Colonic mucosa (tissue), 4 donors: ENCODE data around the gene CHST7. TPM values are rescaled to one million over a fixed set of nuclear protein-coding genes. Genes with fewer than 3 reads are reported as not detected.

ENCODE experiments used
- DNase-seq: peaks from one replicate; pipeline ENCODE4 v3.0.0-alpha.2; 2020
- H3K27ac ChIP-seq: fragments of 200-600 bp; one replicate; pipeline ENCODE4 v1.8.0; 2021
- H3K27me3 ChIP-seq: fragments of 200-600 bp; one replicate; pipeline ENCODE4 v1.8.0; 2021
- H3K36me3 ChIP-seq: fragments of 200-600 bp; one replicate; pipeline ENCODE4 v1.8.0; 2021
- H3K4me1 ChIP-seq: fragments of 200-600 bp; one replicate; pipeline ENCODE4 v1.8.0; 2021; ENCODE audit warnings: mild to moderate bottlenecking
- H3K4me3 ChIP-seq: fragments of 200-600 bp; one replicate; pipeline ENCODE4 v1.8.0; 2021
- H3K9ac ChIP-seq, 2 donors: one replicate each; pipeline ENCODE4 v1.7.0; 2013; ENCODE audit warnings: control low read depth in 2 of 2, low read depth in 2 of 2, low read length in 2 of 2
- H3K9me3 ChIP-seq: fragments of 200-600 bp; one replicate; pipeline ENCODE4 v1.8.0; 2021
- intact Hi-C: fragments of 100-400 bp; cut with DNase I; formaldehyde crosslinking; loops from one replicate; pipeline ENCODE4 v1.14.1; 2022
- total RNA-seq, 2 donors: library from RNA; stranded (reverse); fragmentation: NEBNext Ultra II Directional in 1 of 2; extraction: Animal tissue kit (Norgen Biotek cat#: 25700) in 1 of 2; gene quantifications; one replicate each; pipeline ENCODE4 v1.2.1, GENCODE V29; 2021
- TF ChIP-seq, protein P1 (sequence below): fragments of 200-600 bp; IDR thresholded peaks from one replicate; pipeline ENCODE4 v1.8.0; 2022; ENCODE audit warnings: antibody characterized with exemption, mild to moderate bottlenecking
- donor health status: healthy.
- donor health status: DM: no; HTN: no; CAD: no.
- donor health status: DM: no; HTN: no; CAD: no.

CHST7 gene
- total RNA-seq, 2 donors from 2014 or later = 1.8 to 2.0 TPM

DNA sequence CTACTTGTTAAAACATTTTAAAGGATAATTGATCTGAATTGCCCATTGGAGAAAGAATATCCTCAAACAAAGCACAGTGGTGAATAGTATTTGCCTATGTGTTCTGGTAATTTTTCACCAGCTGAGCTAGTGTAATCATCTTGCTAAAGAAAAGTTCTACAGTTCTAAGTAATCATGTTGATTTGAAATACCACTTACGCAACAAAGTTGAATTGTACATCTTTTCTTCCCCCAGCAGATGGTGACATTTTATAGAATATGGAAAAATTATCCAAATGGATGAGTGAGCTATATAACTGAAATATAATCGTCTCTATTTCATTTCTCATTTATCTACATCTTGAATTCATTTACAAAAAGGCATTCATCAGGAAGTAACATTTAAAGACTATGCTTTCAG, 18.6 kb upstream of the CHST7 start:
- TF ChIP-seq, protein P1, sequence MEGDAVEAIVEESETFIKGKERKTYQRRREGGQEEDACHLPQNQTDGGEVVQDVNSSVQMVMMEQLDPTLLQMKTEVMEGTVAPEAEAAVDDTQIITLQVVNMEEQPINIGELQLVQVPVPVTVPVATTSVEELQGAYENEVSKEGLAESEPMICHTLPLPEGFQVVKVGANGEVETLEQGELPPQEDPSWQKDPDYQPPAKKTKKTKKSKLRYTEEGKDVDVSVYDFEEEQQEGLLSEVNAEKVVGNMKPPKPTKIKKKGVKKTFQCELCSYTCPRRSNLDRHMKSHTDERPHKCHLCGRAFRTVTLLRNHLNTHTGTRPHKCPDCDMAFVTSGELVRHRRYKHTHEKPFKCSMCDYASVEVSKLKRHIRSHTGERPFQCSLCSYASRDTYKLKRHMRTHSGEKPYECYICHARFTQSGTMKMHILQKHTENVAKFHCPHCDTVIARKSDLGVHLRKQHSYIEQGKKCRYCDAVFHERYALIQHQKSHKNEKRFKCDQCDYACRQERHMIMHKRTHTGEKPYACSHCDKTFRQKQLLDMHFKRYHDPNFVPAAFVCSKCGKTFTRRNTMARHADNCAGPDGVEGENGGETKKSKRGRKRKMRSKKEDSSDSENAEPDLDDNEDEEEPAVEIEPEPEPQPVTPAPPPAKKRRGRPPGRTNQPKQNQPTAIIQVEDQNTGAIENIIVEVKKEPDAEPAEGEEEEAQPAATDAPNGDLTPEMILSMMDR = no peak
- no peaks in the 10 kb centered on the region for H3K27me3 ChIP-seq
- no peaks in the 10 kb centered on the region for H3K36me3 ChIP-seq
- intact Hi-C loops = no loop called here
- no peaks in the 10 kb centered on the region for H3K4me1 ChIP-seq
- no peak overlapping the region for H3K9ac ChIP-seq
- H3K27ac ChIP-seq = no peak overlapping the region
- H3K9me3 ChIP-seq = no peaks in the 10 kb centered on the region
- no peak overlapping the region for H3K4me3 ChIP-seq
- no peak for DNase-seq

DNA sequence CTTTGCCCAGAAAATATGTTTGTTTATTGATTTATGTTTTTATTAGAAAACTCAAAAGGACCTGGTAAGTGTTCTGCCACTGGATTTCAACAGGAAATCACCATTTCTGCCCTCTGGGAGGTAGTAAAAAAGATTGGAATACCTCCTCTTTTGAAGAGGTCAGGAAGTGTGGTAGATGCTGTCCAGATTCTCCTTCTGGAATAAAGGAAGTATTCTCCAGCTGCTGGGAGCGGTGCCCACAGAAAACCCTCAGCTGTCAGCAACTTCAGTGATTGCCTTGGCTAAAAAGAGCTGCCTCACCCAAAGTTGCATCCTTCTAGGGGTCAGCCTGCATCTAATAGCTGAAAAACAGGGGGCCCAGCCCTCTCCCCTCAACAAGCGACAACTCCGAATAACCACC, 14.5 kb upstream of the CHST7 start:
- H3K9me3 ChIP-seq = no peaks in the 10 kb centered on the region
- H3K9ac ChIP-seq = no peak overlapping the region
- no peak for DNase-seq
- H3K36me3 ChIP-seq = no peaks in the 10 kb centered on the region
- H3K4me1 ChIP-seq = no peaks in the 10 kb centered on the region
- H3K4me3 ChIP-seq = no peak overlapping the region
- no peak overlapping the region for H3K27ac ChIP-seq
- TF ChIP-seq, protein P1 = no peak
- intact Hi-C loops = no loop called here
- H3K27me3 ChIP-seq = no peaks in the 10 kb centered on the region

DNA sequence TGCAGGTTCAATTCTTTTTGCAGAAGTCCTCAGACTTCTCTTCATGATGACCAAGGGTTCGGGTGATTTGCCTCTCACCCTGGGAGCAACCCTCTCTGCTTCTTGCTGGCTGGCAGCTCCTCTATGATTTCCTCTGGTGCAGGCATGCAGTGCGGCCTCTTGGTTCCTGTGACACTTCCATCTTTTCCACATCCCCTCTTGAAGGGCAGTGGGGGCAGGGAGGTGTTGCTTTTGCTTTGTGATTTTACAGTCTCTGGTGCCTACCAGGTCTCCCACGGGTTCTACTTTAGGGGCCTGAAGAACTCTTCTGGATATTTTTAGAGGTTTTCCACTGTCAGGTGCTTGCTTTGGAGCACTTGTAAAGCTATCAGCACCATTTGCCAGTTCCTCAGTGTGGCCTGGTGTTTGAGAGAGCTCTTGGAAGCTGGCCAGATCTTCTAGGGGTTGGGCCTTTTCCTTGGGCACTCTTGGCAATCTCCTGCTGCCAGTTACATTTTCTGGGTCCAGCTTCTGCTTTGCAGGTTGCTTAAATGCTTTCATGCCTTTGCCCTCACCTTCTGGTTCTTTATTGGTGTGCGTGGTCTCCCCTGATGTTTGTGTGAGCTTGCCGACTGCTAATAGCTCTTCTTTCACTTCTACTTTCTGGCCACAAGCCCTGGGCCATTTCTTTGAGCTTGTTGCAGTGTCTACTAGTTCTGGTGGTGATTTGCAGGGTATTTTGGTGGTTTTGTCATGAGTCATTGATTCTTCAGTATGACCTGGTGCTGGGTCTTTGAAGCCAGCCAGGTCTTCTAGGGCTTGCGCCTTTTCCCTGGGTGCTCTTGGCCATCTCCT, 11.5 kb upstream of the CHST7 start:
- DNase-seq = peak; percentile 22
- no peak overlapping the region for H3K27ac ChIP-seq

DNA sequence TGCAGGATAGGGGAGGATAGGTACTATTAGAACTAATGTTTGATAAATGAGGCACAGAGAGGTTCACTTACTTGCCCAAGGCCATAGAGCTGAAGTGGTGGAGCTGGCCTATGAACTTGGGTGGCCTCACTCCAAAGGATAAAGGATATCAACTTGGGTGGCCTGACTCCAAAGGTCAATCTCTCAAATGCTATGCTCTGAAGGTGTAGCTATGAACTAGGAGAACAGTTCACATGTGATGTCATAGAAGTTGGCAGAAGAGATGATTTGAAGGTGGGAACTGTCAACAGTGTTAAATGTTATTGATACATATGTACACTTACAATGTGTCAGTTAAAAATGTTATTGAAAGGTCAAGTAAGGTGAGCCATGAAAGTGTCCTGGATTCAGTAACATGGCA, 6.2 kb upstream of the CHST7 start:
- Histone ChIP-seq H3K36me3 (no peaks in the 10 kb centered on the region), H3K27ac (no peak overlapping the region), H3K4me3 (no peak overlapping the region), H3K9me3 (no peaks in the 10 kb centered on the region), H3K27me3 (no peaks in the 10 kb centered on the region), H3K4me1 (no peaks in the 10 kb centered on the region), H3K9ac (no peak overlapping the region)
- TF ChIP-seq, protein P1 = no peak
- intact Hi-C loops = no loop called here
- no peak for DNase-seq

More for the DNA sequence above, 11.5 kb upstream of the CHST7 start:
- H3K27me3 ChIP-seq = no peaks in the 10 kb centered on the region
- no peak overlapping the region for H3K4me3 ChIP-seq
- intact Hi-C loops = no loop called here
- no peak overlapping the region for H3K9ac ChIP-seq
- TF ChIP-seq, protein P1 = no peak
- H3K36me3 ChIP-seq = no peaks in the 10 kb centered on the region
- no peaks in the 10 kb centered on the region for H3K4me1 ChIP-seq
- H3K9me3 ChIP-seq = no peaks in the 10 kb centered on the region

DNA sequence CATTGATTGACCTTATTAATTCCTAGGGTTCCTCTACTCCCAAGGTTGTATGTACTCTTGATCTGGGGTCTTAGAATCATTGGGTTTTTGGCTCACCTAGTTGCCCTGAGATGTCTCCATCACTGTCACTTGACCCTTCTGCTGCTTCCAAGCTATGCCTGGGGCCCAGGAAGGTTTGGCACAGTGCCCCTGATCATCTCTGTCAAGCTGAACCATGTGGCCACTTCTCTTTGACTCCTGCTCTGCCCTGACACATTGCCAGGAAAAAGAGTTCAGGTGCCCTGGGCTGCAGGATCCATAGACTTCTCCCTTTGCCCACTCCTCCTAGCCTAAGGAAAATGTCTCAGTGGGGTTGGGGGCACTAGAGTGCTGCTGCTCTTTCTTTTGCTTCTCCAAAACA, 3.9 kb upstream of the CHST7 start:
- no peak for DNase-seq
- H3K4me1 ChIP-seq = no peaks in the 10 kb centered on the region
- no peak overlapping the region for H3K9ac ChIP-seq
- H3K9me3 ChIP-seq = no peaks in the 10 kb centered on the region
- no peak overlapping the region for H3K27ac ChIP-seq
- TF ChIP-seq, protein P1 = no peak
- H3K27me3 ChIP-seq = no peaks in the 10 kb centered on the region
- intact Hi-C loops = no loop called here
- H3K36me3 ChIP-seq = no peaks in the 10 kb centered on the region
- H3K4me3 ChIP-seq = no peak overlapping the region
